AG04450 (cell line): ENCODE measurements around the gene ZRSR2. TPM values are rescaled to one million over a fixed set of nuclear protein-coding genes. Genes with fewer than 3 reads are reported as not detected.
"Not testable (repeated sequence)": the region's sequence is repeated elsewhere in the genome, so short reads cannot be mapped to it uniquely, and the experiment has no call there.

Experiments used
- CTCF ChIA-PET: fragments of 300-600, 350-600 bp; formaldehyde crosslinking; extraction: SDS; loops from one replicate; lab custom pipeline; 2022; ENCODE audit warnings: antibody characterized with exemption, inconsistent platforms; lab: Charles Lee
- POLR2A ChIA-PET: fragments of 350-600 bp; formaldehyde crosslinking; extraction: SDS; loops from one replicate; lab custom pipeline; 2021; ENCODE audit warnings: antibody characterized with exemption, inconsistent platforms; lab: Yijun Ruan, JAX
- DNase-seq: peaks from one replicate; pipeline ENCODE4 v3.0.0-alpha.2; 2011; ENCODE audit warnings: low read depth, low spot score
- H3K27ac ChIP-seq: one replicate; pipeline ENCODE4 v1.5.1; 2012; ENCODE audit warnings: low read depth, low read length, control low read depth
- H3K27me3 ChIP-seq: one replicate; pipeline ENCODE4 v1.6.0; 2012; ENCODE audit warnings: low read length; ENCODE audit not compliant: control insufficient read depth, insufficient read depth
- H3K4me3 ChIP-seq: 2 replicates; pipeline ENCODE4 v1.5.1; 2011; ENCODE audit warnings: mild to moderate bottlenecking, low read depth, low read length, control low read depth
- H3K9me3 ChIP-seq: 2 replicates; pipeline ENCODE4 v1.5.1; 2012; ENCODE audit warnings: low read length; ENCODE audit not compliant: control insufficient read depth, insufficient read depth
- CTCF ChIP-seq: IDR thresholded peaks from 2 replicates; pipeline ENCODE4 v1.5.1; 2011; ENCODE audit warnings: low read depth, low read length, control low read depth, inconsistent platforms
- polyA plus RNA-seq: library from polyadenylated mRNA; depleted of rRNA; stranded (reverse); fragments of >200 nt; gene quantifications from 2 replicates; pipeline ENCODE4 v1.2.3, GENCODE V29; 2011

ZRSR2 gene
- polyA plus RNA-seq, 1 experiment: 7.7 TPM

- DNase-seq: no peak
- ChIA-PET POLR2A (no interaction called here), CTCF (no interaction called here)
- no peaks in the 10 kb centered on the region for H3K27me3 ChIP-seq
- no peak overlapping the region for H3K27ac ChIP-seq
- no peak overlapping the region for H3K4me3 ChIP-seq
- H3K9me3 ChIP-seq: no peaks in the 10 kb centered on the region
- TF ChIP-seq CTCF: no peak
These were observed 35.2 kb upstream of the ZRSR2 start for GRCh38 chrX:15755091-15755490.

DNA sequence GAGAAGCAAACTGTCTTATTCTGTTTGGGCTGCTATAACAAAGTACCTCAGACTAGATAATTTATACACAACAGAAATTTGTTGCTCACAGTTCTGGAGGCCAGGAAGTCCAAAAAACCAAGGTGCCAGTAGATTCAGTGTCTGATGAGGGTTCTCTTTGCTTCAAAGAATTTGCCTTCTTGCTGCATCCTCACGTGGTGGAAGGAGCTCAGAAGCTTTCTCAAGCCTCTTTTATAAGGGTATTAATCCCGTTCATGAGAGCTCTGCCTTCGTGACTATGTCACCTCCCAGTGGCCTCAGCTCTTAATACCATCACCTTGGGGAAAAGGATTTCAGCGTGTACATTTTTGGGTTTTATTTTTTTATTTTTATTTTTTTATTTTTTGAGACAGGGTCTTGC lies 32.1 kb upstream of the ZRSR2 start:
- no peak for TF ChIP-seq CTCF
- POLR2A ChIA-PET: no interaction called here
- H3K27ac ChIP-seq: no peak overlapping the region

GRCh38 chrX:15759886-15760285 lies 30.4 kb upstream of the ZRSR2 start:
- H3K27ac ChIP-seq, H3K9me3 ChIP-seq, CTCF ChIA-PET, H3K27me3 ChIP-seq, H3K4me3 ChIP-seq, POLR2A ChIA-PET, DNase-seq: not testable (repeated sequence)

More for the DNA sequence above, 32.1 kb upstream of the ZRSR2 start:
- Histone ChIP-seq H3K4me3 (no peak overlapping the region), H3K9me3 (no peaks in the 10 kb centered on the region), H3K27me3 (no peaks in the 10 kb centered on the region)
- no peak for DNase-seq
- CTCF ChIA-PET: no interaction called here

GRCh38 chrX:15761564-15762191 lies 28.6 kb upstream of the ZRSR2 start:
- Histone ChIP-seq H3K4me3 (no peak overlapping the region), H3K27me3 (no peaks in the 10 kb centered on the region), H3K27ac (no peak overlapping the region), H3K9me3 (no peaks in the 10 kb centered on the region)
- DNase-seq: no peak
- ChIA-PET CTCF (interaction anchor here (0.6 to 1.1 kb wide), 4 partner anchors 8 to 450 kb away, joined by 3 to 4 read pairs (median 3); no protein-coding TSS in a partner anchor), POLR2A (no interaction called here)
- peak; percentile 74 for TF ChIP-seq CTCF

DNA sequence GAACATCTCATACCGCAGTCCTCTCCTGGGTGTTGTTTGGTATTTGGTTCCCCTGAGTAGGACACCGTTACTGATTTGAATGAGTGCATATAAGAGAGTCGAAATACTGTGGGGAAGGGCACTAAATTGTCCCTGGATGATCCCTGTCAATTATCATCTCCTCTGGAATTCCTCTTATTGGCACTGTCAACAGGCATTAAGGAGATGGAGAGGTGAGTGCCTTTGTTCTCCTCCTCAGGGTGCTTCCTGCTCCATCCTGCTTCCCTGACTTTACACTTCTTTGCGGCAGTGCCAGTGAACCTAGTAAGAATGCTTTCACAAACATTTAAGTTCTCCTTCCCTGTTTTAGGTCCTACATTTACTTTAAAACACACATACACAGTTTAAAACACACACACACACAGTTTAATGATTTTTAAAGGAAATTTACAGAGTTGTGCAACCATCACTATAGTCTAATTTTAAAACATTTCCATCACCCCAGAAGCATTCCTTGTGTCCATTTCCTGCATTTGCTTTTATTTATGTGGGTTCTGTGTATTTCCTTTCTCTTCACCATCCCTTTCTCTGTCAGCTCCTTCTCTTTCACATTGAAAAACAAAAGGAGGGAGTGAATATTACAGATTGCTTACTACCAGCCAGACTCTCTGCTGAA lies 20.9 kb upstream of the ZRSR2 start:
- CTCF ChIA-PET: no interaction called here
- Histone ChIP-seq H3K27me3 (no peaks in the 10 kb centered on the region), H3K9me3 (no peaks in the 10 kb centered on the region), H3K27ac (no peak overlapping the region), H3K4me3 (no peak overlapping the region)
- POLR2A ChIA-PET: no interaction called here
- DNase-seq: no peak
- no peak for TF ChIP-seq CTCF
